Stimulated activated naive CD8-positive, alpha-beta T cell treated with anti-CD3 and anti-CD28 coated beads, Interleukin-15, Interleukin-2, amounts not matched to agents 100 ng/mL and 50 ng/mL, for 24 hours (primary cell): Measurements from ENCODE around the gene ARHGAP24.

Experiments used
- H3K27ac Mint-ChIP-seq: one replicate; pipeline ENCODE4 v1.8.0; 2021; ENCODE audit warnings: mild to moderate bottlenecking, mixed read lengths
- H3K27me3 Mint-ChIP-seq: one replicate; pipeline ENCODE4 v1.8.0; 2021; ENCODE audit warnings: mixed read lengths
- H3K36me3 Mint-ChIP-seq: one replicate; pipeline ENCODE4 v1.8.0; 2021; ENCODE audit warnings: low read depth, mixed read lengths
- H3K4me1 Mint-ChIP-seq: one replicate; pipeline ENCODE4 v1.8.0; 2021; ENCODE audit warnings: low read depth, mixed read lengths
- H3K4me3 Mint-ChIP-seq: one replicate; pipeline ENCODE4 v1.8.0; 2021; ENCODE audit warnings: mild to moderate bottlenecking, mixed read lengths
- H3K9me3 Mint-ChIP-seq: one replicate; pipeline ENCODE4 v1.8.0; 2021; ENCODE audit warnings: mixed read lengths

The ARHGAP24 gene

GRCh38 chr4:85688055-85688740 lies 213.2 kb downstream of the ARHGAP24 start:
- Mint-ChIP-seq H3K27ac (no peak overlapping the region), H3K4me3 (no peak overlapping the region), H3K4me1 (no peaks in the 10 kb centered on the region), H3K9me3 (no peaks in the 10 kb centered on the region), H3K27me3 (no peaks in the 10 kb centered on the region), H3K36me3 (no peaks in the 10 kb centered on the region)

GRCh38 chr4:85696661-85697060 lies 221.7 kb downstream of the ARHGAP24 start:
- Mint-ChIP-seq H3K4me1 (no peaks in the 10 kb centered on the region), H3K36me3 (no peaks in the 10 kb centered on the region), H3K4me3 (no peak overlapping the region)

GRCh38 chr4:85697854-85698253 lies 222.9 kb downstream of the ARHGAP24 start:
- Mint-ChIP-seq H3K27me3 (no peaks in the 10 kb centered on the region), H3K9me3 (peaks cover 12% of the 10 kb centered on the region), H3K27ac (no peak overlapping the region), H3K4me3 (no peak overlapping the region), H3K4me1 (no peaks in the 10 kb centered on the region), H3K36me3 (no peaks in the 10 kb centered on the region)

More at GRCh38 chr4:85696661-85697060, 221.7 kb downstream of the ARHGAP24 start:
- H3K9me3 Mint-ChIP-seq = peaks cover 12% of the 10 kb centered on the region
- no peaks in the 10 kb centered on the region for H3K27me3 Mint-ChIP-seq
- no peak overlapping the region for H3K27ac Mint-ChIP-seq

GRCh38 chr4:85700362-85700761 lies 225.4 kb downstream of the ARHGAP24 start:
- peaks cover 9% of the 10 kb centered on the region for H3K9me3 Mint-ChIP-seq
- H3K27me3 Mint-ChIP-seq = no peaks in the 10 kb centered on the region
- no peaks in the 10 kb centered on the region for H3K4me1 Mint-ChIP-seq
- no peaks in the 10 kb centered on the region for H3K36me3 Mint-ChIP-seq
- H3K4me3 Mint-ChIP-seq = no peak overlapping the region
- no peak overlapping the region for H3K27ac Mint-ChIP-seq

GRCh38 chr4:85701861-85702321 lies 226.9 kb downstream of the ARHGAP24 start:
- H3K27me3 Mint-ChIP-seq = no peaks in the 10 kb centered on the region

GRCh38 chr4:85703096-85703495 lies 228.1 kb downstream of the ARHGAP24 start:
- H3K4me3 Mint-ChIP-seq = no peak overlapping the region
- H3K36me3 Mint-ChIP-seq = no peaks in the 10 kb centered on the region
- no peaks in the 10 kb centered on the region for H3K9me3 Mint-ChIP-seq
- H3K4me1 Mint-ChIP-seq = no peaks in the 10 kb centered on the region
- no peak overlapping the region for H3K27ac Mint-ChIP-seq
- no peaks in the 10 kb centered on the region for H3K27me3 Mint-ChIP-seq

More at GRCh38 chr4:85701861-85702321, 226.9 kb downstream of the ARHGAP24 start:
- Mint-ChIP-seq H3K9me3 (peaks cover 4% of the 10 kb centered on the region), H3K4me1 (no peaks in the 10 kb centered on the region), H3K27ac (no peak overlapping the region), H3K36me3 (no peaks in the 10 kb centered on the region), H3K4me3 (no peak overlapping the region)

- Mint-ChIP-seq H3K9me3 (no peaks in the 10 kb centered on the region), H3K4me3 (no peak overlapping the region), H3K36me3 (no peaks in the 10 kb centered on the region), H3K27me3 (no peaks in the 10 kb centered on the region), H3K27ac (no peak overlapping the region), H3K4me1 (no peaks in the 10 kb centered on the region)
Measured at GRCh38 chr4:85707611-85708010, 232.7 kb downstream of the ARHGAP24 start.

GRCh38 chr4:85708468-85708867 lies 233.5 kb downstream of the ARHGAP24 start:
- Mint-ChIP-seq H3K36me3 (no peaks in the 10 kb centered on the region), H3K4me3 (no peak overlapping the region), H3K27me3 (no peaks in the 10 kb centered on the region), H3K9me3 (no peaks in the 10 kb centered on the region), H3K4me1 (no peaks in the 10 kb centered on the region), H3K27ac (no peak overlapping the region)

- no peak overlapping the region for H3K27ac Mint-ChIP-seq
- H3K4me3 Mint-ChIP-seq = no peak overlapping the region
- H3K36me3 Mint-ChIP-seq = no peaks in the 10 kb centered on the region
- no peaks in the 10 kb centered on the region for H3K4me1 Mint-ChIP-seq
- H3K27me3 Mint-ChIP-seq = no peaks in the 10 kb centered on the region
- H3K9me3 Mint-ChIP-seq = no peaks in the 10 kb centered on the region
Measured at GRCh38 chr4:85713005-85713404, 238.1 kb downstream of the ARHGAP24 start.

GRCh38 chr4:85715991-85716737 lies 241.2 kb downstream of the ARHGAP24 start:
- Mint-ChIP-seq H3K36me3 (no peaks in the 10 kb centered on the region), H3K27me3 (no peaks in the 10 kb centered on the region), H3K4me1 (no peaks in the 10 kb centered on the region), H3K4me3 (no peak overlapping the region), H3K27ac (no peak overlapping the region), H3K9me3 (peaks cover 3% of the 10 kb centered on the region)

- Mint-ChIP-seq H3K9me3 (peaks cover 3% of the 10 kb centered on the region), H3K27ac (no peak overlapping the region), H3K4me1 (no peaks in the 10 kb centered on the region), H3K4me3 (no peak overlapping the region), H3K27me3 (no peaks in the 10 kb centered on the region), H3K36me3 (no peaks in the 10 kb centered on the region)
Measured at GRCh38 chr4:85717351-85717750, 242.4 kb downstream of the ARHGAP24 start.

- Mint-ChIP-seq H3K27me3 (no peaks in the 10 kb centered on the region), H3K4me1 (no peaks in the 10 kb centered on the region), H3K27ac (no peak overlapping the region), H3K4me3 (no peak overlapping the region), H3K9me3 (peaks cover 3% of the 10 kb centered on the region), H3K36me3 (no peaks in the 10 kb centered on the region)
Measured at GRCh38 chr4:85717847-85718246, 242.9 kb downstream of the ARHGAP24 start.

GRCh38 chr4:85720735-85721134 lies 245.8 kb downstream of the ARHGAP24 start:
- Mint-ChIP-seq H3K27ac (no peak overlapping the region), H3K4me1 (peaks cover 5% of the 10 kb centered on the region), H3K9me3 (peaks cover 3% of the 10 kb centered on the region), H3K27me3 (no peaks in the 10 kb centered on the region), H3K36me3 (no peaks in the 10 kb centered on the region), H3K4me3 (no peak overlapping the region)

- H3K27ac Mint-ChIP-seq = no peak overlapping the region
- H3K4me3 Mint-ChIP-seq = no peak overlapping the region
- H3K27me3 Mint-ChIP-seq = no peaks in the 10 kb centered on the region
- peaks cover 5% of the 10 kb centered on the region for H3K4me1 Mint-ChIP-seq
- H3K9me3 Mint-ChIP-seq = peaks cover 3% of the 10 kb centered on the region
- no peaks in the 10 kb centered on the region for H3K36me3 Mint-ChIP-seq
Measured at GRCh38 chr4:85722401-85722800, 247.5 kb downstream of the ARHGAP24 start.

- Mint-ChIP-seq H3K27ac (no peak overlapping the region), H3K27me3 (no peaks in the 10 kb centered on the region)
Measured at GRCh38 chr4:85722807-85723206, 247.9 kb downstream of the ARHGAP24 start.

More at GRCh38 chr4:85722807-85723206, 247.9 kb downstream of the ARHGAP24 start:
- Mint-ChIP-seq H3K36me3 (no peaks in the 10 kb centered on the region), H3K4me1 (peaks cover 5% of the 10 kb centered on the region), H3K9me3 (peaks cover 3% of the 10 kb centered on the region), H3K4me3 (no peak overlapping the region)
